GM18868 (cell line): ENCODE data around the gene ASB2.
A peak's percentile ranks its signal among the peaks of the same experiment; 100 is the strongest.

Source experiments
- ATAC-seq: cut with Tn5 transposase; IDR thresholded peaks from one replicate; pipeline ENCODE4 v1.9.1; 2021; ENCODE audit warnings: mild to moderate bottlenecking, moderate library complexity; ENCODE audit not compliant: unreplicated experiment

Gene ASB2

DNA sequence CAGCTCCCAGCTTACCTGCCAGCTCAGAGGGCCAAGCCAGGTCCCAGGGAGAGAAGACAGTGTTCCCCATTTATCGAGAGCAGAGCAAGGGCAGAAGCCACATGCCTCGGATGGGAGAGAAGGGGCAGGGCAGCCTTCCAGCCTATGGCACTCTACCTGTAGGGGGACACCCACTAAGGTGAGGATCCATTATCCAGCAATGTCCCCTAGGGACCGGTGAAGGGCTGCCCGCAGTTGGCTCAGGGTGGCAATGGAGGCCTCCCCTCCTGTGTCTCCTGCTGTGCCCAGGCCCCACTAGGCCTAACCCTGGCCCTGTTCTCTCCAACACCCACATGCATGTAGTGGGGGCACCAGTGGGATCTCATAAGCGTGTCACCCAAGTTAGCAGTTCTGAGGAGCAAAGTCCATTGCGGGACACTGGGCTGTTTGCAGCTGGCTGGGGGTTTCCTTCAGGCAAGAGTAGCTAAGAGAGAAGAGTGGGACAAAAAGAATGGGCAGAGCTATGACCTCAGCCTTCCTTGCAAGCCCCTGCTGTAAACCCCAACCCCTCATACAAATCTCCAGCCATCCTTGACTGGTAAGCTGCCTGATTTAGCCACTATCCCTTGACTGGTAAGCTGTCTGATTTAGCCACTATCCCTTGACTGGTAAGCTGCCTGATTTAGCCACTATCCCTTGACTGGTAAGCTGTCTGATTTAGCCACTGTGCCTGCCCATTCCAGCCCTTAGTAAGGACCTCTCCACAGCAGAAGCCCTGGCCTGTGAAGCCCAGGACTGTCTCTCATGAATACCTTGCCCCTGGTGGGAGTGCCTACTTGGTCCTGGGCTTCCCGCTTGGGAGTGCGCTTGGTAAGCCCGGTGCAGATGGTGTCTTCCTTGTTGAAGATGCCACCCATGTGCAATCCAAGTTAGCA lies 5.2 kb upstream of the ASB2 start:
- no peak for ATAC-seq

DNA sequence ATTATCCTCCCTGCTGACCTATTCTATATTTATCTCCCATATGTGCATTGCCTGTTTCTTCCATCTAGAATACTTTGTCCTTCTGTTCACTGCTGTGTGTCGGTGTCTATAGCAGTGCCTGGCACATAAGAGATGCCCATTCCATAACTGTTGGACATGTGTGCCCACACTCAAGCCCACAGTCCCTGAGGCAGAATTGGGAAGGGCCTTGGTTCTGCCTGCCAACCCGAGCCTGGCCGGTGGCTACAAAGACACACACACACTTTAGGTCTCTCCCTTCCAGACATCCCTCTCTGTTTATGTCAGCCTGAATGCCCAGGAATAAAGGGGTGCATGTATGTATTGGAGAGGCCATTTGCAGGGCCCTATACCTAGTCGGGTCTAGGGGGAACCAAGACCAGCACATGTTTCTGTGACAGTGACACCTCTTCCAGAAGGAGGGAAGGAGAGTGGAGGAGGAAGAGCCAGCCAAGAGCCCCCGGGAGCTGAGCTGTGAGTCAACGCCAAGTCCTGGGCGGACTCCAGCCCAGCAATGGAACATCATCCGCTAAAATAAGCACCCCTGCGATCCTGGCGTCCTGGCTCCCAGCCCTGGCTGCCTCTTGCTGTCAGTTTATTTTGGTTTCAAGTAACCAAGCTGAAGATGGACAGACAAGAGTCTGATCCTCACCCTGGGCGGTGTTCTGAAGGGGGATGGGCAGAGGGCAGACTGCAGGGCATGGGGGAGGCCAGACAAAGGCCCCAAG lies 4.3 kb upstream of the ASB2 start:
- ATAC-seq, result no peak

DNA sequence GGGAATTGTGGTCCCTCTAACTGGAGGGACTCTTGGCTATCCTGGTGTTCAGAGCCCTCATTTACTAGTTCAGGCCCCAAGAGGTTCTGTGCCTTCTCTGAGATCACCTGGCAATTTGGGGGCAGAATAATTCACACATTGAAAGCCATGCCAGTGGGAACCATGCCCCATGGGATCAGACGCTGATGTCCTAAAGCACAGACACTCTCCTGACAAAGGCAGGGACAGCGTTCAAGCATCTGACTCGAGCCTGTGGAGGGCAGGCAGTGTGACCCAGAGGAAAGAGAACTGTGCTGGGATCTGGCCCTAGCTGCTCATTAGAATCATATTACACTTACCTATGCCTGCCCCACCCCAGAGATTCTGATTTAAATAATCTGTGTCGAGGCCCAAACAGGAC lies 2.4 kb upstream of the ASB2 start:
- no peak for ATAC-seq

DNA sequence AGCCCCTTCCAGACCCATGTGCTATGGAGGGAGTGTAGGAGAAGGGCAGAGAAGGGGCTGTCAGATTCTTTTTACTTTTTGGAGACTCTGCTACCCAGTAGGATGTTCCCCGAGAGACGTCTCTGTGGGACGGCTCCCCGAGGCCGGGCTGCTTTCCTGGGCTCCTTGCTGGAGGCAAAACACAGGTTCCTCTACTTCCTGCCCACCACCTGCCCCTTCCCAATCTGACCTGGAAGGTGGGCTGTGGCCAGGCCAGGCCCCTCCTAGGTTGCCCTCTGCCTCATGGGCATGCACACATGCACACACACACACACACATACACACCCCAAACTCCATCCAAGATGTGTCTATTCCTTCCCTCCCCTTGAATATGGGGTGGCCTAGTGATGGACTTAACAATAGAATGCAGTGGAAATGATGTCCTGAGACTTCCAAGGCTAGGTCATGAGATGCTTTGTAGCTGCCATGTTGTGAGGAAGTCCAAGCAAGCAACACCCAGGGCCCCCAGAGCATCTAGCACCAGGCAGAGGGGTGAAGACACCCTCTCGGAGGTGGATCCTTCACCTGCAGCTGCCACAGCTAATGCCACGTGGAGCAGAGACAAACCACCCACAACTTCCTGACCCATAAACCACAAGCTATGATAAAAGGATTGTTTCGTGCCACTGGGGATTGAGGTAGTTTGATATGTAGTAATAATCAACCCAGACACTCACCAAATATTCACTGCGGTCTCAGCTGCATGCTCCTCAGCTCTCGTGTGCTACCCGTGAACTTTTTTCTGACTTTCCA lies 1.6 kb upstream of the ASB2 start:
- ATAC-seq, result no peak

DNA sequence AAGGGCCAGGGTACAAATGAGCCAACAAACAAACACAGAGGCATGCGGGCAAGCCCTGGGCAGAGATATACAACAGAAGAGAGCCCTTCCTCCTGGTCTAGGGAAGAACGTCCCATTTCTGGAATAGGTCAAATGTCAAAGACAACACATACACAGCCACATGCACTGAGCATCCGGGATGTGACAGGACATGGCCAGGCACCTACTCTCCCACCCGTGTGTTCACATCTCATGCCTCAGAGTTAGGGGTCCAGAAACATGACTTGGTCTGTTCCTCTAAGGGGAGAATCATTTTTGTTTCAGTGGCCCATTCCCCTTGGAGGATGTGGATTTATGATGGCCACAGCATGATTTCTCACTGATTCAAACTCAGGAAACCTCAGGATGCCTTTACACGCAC lies 801 bp upstream of the ASB2 start:
- no peak for ATAC-seq

DNA sequence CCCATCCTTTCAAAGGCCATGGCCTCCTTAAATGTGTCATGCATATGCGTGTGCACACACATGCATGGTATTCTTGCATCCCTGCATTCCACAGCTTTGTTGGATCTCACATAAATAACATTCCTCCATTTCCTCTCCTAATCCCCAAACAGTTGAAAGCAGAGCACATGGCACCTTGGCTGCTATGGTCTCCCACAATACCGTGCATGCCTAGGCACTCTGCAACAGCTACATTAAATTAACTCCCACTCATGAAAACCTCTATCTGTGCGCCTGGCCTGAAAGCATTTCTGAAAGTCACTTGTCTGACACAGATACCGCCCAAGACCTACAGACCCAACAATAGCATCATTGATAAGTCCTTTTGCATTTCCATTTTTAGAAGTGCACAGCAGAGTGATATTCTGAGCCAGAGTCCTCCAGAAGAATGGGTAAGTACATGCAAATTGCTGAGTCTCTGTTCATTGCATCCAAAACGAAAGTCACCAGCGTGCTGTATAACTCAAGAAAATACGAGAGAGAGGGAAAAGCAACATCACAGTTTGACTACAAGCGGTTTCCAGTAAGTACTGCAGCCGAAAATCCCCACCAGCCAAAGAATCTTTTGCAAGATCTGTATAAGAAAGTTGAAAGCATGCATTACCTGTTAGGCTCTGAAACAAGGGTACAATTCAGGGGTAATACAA lies 436 bp downstream of the ASB2 start:
- ATAC-seq, result peak; percentile 69

DNA sequence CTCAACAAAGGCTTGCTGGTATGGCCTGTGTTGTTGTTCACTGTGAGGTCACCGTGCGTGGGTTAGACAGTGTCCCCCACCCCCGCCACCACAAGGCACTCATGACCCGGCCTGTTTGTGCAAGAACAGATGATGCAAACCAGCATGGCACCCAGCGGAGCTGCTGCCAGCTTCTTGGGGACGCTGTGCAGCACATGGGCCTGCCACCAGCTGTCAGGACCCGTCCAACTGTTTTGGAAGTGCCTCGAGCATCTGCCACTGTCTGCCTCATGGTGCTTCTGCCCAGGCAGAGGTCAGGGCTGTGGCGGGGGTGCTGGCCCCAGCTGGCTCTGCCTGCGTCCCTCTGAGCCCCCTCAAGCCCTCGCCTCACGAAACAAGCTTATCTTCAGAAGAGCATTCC lies 1.5 kb downstream of the ASB2 start:
- ATAC-seq, result no peak

DNA sequence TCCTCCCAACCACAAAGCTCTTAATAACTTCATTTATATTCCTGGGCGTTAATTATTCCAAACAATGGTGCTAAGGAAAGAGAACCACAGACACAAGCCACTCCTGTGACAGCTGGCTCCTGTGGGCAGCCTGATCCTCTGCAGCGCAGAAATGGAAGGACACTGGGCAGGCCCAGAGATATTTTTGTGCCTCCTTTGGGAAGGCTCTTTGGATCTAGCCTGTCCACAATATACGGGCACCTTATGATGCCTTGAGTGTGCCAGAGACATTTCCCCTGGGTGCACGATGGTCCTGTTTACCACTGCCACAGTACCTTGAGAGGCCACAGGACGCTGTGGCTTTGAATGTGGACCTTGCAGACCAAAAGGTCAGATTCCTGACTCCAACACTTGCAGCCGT lies 2.1 kb downstream of the ASB2 start:
- ATAC-seq, result no peak

DNA sequence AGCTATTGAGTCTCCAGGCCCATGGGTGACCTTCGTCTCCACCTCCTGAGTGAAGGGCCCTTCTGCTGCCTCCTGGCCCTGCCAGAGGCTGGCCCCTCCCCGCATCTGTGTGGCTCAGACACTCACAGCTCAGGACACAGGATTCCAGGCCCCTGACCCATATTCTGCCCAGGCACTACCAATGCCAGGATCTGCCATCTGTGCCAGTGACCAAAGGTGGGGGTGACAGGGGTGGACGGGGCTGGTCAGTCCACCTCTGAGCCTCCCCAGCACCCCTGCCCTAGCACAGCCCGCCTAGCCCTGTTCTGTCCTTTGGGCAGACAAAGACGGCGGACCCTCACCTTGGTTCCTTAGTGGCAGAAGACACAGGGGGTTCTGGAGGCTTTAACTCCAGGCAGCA lies 2.8 kb downstream of the ASB2 start:
- no peak for ATAC-seq

DNA sequence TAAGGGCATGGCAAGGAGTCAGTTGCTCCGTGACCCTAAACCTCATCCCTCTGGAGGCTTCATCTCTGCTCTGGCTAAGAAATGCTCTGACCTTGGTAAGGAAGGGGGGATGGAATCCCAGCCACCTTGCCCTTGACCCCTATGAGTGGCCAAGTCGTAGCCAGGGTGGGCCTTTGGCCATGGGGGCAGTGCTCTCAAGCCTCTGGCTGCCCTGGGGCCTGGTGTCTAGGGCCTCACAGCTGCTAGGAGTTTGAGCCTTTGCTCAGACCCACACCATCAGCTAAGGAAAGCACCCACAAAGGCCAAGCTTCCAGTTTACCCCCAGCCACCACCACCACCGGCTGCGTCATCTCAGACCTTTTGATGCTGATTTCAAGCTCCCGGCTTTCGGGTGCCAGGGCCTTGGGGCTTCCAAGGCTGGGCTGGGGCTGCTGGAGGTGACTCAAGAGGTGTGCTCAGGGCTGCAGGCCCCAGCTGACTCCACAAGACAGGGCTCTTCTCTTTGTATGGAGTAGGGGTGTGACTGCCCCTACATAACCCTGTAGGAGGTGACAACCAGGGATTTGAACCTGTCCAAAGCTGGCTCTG lies 3.7 kb downstream of the ASB2 start:
- ATAC-seq, result no peak

DNA sequence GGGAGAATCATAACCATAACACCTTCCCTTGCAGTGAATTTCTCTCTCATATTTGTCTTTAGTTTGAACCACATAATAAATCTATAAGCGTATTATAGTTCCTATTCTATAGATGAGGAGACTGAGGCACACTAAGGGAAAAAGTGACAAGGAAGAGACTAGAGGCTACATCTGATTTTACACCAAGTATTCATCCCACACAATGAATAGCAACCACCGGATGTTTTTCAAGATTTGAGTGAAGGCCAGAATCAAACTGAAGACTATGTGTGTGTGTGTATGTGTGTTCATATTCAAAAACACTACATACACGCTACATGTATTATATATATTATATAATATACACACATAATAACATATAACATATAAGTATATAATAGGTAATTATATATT lies 4.7 kb downstream of the ASB2 start:
- no peak for ATAC-seq

DNA sequence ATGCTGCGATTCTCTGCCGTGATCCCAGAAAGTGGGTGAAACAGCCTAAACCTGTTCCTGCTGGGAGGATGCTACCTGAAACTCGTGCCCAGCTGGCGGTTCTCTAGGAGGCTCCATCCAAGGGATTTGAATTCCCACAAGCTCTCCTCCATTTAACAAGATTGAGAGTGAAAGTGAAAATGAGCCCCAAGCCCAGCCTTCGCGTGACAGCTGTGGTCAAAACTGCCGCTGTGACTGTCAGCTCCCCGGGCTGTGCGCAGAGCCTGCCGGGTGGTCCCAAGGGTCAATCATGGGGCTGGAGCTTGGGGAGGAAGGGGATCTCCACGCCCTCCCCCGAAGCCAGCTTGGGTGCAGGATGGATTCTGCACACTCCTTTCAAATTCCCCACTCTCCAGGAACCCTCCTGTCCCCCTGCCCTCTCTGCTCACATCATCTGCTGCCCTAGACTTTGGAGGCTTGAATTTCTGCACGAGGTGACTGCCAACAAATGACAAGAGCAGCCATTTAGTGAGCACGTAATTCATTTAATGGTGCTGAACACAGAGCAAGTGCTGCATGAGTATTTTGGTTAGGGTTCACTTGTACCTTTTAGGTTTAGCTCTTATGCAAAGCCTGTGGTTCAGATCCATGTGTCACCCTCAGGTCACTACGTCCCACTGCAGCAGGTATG lies 5.3 kb downstream of the ASB2 start:
- peak; percentile 41 for ATAC-seq

DNA sequence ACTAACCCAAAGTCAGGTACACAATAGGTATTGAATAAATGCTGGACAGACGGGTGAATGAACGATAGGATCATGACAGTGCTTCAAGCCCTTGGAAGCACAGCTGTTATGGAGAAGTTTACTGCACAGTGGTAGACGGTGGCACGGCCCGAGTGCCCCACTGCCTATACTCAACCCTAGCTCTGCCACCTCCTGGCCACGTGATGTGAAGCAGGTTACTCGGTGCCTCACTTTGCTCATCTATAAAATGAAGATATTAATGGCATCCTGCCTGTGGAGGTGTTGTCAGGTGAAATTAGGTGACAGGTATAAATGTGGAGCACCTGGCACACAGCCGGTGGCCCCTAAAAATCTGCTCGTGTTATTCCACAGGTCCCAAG lies 5.8 kb downstream of the ASB2 start:
- ATAC-seq, result peak; percentile 20

DNA sequence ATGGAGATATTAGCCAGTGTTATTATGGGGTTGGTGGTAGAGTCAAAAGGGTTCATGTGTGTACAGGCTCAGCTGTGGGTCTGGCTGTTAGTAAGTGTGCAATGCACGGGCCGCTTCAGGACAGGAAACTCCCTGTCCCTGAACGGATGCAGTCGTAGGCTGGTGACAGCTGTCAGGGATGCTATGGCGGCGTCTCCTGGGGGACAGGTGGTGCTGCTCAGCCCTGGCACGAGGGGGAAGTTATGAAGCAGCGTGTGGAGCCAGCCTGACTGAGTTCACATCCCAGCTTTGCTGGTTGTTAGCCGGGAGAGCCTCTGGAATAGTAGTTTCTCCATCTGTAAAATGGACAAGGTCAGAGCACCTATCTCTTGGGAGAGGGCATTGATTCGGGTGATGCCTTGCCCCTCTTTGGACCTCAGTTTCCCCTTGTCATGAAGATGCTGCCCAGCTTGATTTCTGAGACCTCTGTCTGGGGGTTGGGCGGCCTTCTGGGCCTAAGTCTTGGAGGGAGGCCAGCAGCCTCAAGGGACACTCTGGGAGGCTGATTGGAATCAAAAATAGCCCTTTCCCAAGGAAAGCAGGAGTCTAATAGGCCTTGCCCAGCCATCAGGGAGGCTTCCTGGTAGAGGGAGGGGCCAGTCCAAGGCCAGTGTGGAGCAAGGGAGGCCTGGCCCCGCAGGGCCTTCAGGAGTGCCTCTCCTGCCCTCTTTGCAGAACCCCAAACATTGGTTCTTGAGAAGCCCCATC lies 7.1 kb downstream of the ASB2 start:
- peak; percentile 29 for ATAC-seq

DNA sequence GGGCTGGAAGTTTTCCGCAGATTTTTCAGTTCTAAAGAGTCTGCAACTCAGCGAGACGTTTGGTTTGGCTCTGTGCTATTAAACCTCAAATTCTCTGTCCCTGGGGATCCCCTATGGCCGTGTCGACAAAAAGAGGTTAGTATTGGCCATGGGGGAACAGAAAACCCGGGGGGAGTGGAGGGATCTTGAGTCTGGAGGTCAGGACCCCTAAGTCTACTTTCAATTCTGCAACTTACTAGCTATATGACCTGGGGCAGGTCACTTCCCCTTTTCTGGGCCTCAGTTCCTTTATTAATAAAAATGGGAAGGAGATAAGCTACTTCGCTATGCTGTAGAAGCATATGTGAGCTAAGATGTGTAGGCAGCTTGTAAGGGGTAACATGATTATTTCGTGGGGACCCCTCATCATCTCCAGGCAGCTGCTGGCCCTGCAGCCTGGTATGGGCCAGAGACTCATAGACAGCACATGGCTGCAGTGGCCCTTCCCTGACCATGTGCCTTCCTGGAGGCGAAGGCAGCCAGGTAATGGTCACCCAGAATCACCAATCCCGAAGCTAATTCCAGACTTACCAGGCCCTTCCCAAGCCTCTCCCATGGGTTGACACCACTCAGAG lies 8.6 kb downstream of the ASB2 start:
- ATAC-seq, result peak; percentile 34

DNA sequence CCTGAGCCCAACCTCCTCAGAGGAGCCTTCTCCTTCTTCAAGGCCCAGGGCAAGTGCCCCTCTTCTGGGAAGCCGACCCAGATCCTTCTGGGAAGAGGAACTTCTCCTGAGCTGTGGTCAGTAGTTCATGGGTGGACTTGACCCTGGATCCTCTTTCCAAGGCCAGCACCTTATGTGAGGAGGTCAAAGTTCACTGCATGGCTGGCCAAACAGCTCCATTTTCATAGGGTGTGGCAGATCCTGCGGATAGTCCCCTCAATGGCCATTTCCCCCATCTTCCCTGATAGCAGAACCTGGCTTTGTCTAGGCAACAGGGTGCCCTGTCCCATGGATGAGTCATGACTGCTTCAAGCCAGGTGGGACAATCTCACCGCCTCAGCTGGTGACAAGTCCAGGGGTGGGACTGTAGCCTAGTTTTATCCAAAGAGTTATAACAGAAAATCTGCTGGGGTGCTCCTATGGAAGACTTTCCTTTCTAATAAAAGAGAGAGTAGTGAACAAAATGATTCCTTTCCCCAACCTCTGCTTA lies 10.4 kb downstream of the ASB2 start:
- no peak for ATAC-seq

DNA sequence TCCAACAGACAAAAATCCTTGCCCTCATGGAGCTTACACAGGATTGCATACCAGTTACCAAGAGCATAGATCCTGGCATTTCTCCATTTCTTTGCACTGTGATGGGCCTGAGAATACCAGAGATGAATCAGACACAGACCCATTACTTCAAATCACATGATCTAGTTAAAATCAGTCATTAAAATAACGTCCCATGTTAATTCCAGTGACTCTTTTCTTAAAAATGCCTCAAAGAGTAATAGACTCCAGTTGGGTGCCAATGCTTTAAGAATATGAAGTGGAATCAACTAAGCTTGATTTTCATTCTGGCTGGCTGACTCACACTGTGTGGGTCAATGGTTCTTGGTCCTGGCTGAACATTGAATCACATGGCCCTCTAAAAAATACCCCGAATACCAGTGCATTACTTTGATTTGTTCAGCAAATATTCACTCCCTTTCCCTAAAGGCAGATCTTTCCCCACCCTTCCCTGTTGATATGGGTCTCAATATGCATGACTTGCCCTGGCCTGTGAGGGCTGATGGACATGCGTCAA lies 11.0 kb downstream of the ASB2 start:
- no peak for ATAC-seq

DNA sequence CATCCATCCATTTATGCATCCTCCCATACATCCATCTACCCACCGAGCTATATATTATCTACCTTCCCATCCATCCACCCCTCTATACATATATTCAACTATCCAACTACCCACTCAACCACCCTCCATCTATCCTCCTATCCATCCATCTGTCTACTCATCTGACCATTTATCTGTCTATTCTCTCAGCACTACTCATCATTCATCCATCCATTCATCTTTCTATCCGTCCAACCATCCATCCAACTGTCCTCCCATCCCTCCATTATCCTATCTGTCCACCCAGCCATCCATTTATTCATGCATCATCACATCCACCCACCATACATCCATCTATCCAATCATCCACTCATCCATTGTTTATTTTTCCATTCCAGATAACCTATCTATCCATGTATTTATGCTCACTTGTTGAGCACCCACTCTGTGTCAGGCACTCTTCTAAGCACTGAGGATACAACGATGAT lies 11.5 kb downstream of the ASB2 start:
- ATAC-seq, result no peak
